ENCODE results near the gene AVPR2.

The AVPR2 gene

GRCh38 chrX:153903991-153904957 lies at the start of gene AVPR2:
Gene AVPR2 (plus strand): TSS chrX:153904673. CDS start chrX:153905146, 473 bp downstream.
- no peak for DNase-seq

- DNase-seq = no peak
Observed at GRCh38 chrX:153854702-153855101, 49.8 kb upstream of the AVPR2 start.

GRCh38 chrX:153857348-153857903 lies 47.0 kb upstream of the AVPR2 start:
- no peak for DNase-seq

GRCh38 chrX:153861151-153861550 lies 43.3 kb upstream of the AVPR2 start:
- no peak for DNase-seq

- no peak for DNase-seq
Observed at GRCh38 chrX:153861733-153862310, 42.7 kb upstream of the AVPR2 start.

GRCh38 chrX:153862369-153863250 lies 41.9 kb upstream of the AVPR2 start:
- DNase-seq = no peak

- DNase-seq = no peak
Observed at GRCh38 chrX:153863251-153863991, 41.1 kb upstream of the AVPR2 start.

GRCh38 chrX:153864101-153864500 lies 40.4 kb upstream of the AVPR2 start:
- DNase-seq = no peak

GRCh38 chrX:153864561-153865320 lies 39.7 kb upstream of the AVPR2 start:
- DNase-seq = no peak

GRCh38 chrX:153865321-153865580 lies 39.2 kb upstream of the AVPR2 start:
- DNase-seq = no peak

- DNase-seq = no peak
Observed at GRCh38 chrX:153865685-153866084, 38.8 kb upstream of the AVPR2 start.

- no peak for DNase-seq
Observed at GRCh38 chrX:153866302-153867019, 38.0 kb upstream of the AVPR2 start.

- no peak for DNase-seq
Observed at GRCh38 chrX:153867139-153867538, 37.3 kb upstream of the AVPR2 start.

- no peak for DNase-seq
Observed at GRCh38 chrX:153867671-153868070, 36.8 kb upstream of the AVPR2 start.

GRCh38 chrX:153868576-153869472 lies 35.6 kb upstream of the AVPR2 start:
- no peak for DNase-seq

GRCh38 chrX:153869473-153870287 lies 34.8 kb upstream of the AVPR2 start:
- no peak for DNase-seq

GRCh38 chrX:153870288-153870690 lies 34.2 kb upstream of the AVPR2 start:
- DNase-seq = no peak

- DNase-seq = no peak
Observed at GRCh38 chrX:153870791-153871360, 33.6 kb upstream of the AVPR2 start.

GRCh38 chrX:153871451-153871850 lies 33.0 kb upstream of the AVPR2 start:
- no peak for DNase-seq
